Stromal cell of bone marrow (primary cell): ENCODE data around the gene VPS45.
A peak's percentile ranks its signal among the peaks of the same experiment; 100 is the strongest.
"Not testable (repeated sequence)": the region's sequence is repeated elsewhere in the genome, so short reads cannot be mapped to it uniquely, and the experiment has no call there.

Experiments used
- DNase-seq: peaks from one replicate; pipeline ENCODE4 v3.0.0-alpha.2; 2012; ENCODE audit warnings: low read depth

Gene VPS45, protein sequence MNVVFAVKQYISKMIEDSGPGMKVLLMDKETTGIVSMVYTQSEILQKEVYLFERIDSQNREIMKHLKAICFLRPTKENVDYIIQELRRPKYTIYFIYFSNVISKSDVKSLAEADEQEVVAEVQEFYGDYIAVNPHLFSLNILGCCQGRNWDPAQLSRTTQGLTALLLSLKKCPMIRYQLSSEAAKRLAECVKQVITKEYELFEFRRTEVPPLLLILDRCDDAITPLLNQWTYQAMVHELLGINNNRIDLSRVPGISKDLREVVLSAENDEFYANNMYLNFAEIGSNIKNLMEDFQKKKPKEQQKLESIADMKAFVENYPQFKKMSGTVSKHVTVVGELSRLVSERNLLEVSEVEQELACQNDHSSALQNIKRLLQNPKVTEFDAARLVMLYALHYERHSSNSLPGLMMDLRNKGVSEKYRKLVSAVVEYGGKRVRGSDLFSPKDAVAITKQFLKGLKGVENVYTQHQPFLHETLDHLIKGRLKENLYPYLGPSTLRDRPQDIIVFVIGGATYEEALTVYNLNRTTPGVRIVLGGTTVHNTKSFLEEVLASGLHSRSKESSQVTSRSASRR

DNA sequence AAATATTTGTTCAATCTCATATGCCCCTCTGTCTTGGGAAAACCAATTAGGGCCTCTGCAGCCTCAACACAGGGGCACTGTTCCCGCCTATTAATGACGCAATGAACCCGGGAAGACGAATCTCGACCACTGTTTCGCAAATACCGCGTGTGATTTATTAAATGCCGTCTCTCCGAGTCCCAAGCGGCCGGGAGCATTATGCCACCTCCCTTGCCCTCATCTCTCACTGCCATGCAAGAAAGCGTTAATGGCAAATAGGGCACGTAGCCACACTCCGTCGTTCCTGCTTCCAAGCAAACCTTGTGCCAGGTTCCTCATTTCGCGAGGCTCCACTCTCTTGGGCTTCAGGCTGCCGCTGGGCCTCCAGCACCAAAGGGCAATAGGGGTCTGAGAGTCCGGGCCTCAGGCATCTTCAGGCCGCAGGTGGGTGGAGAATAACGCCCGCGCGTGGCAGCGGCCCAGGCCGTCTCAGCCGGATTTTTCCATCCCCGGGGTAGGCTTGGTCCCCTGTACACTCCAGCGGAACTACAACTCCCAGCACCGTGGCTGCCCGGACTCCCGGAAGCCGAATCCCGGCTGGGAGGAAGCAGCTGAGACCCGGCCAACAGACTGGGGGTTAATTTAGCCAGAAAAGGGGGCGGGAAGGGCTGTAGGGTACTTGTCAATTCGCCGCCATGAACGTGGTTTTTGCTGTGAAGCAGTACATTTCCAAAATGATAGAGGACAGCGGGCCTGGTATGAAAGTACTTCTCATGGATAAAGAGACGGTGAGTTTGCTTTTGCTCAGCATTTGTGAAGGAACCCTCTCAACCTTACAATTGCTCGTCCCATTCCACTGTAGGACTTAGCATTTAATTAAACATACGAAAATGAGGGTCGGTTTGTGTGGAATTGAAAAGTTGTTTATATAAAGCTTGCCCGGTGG, at the start of gene VPS45:
TSS of gene VPS45 (plus strand) at position 593 of the 925 bp plus-strand sequence. CDS start at position 675, 82 bp downstream.
- DNase-seq, result peak; percentile 85

DNA sequence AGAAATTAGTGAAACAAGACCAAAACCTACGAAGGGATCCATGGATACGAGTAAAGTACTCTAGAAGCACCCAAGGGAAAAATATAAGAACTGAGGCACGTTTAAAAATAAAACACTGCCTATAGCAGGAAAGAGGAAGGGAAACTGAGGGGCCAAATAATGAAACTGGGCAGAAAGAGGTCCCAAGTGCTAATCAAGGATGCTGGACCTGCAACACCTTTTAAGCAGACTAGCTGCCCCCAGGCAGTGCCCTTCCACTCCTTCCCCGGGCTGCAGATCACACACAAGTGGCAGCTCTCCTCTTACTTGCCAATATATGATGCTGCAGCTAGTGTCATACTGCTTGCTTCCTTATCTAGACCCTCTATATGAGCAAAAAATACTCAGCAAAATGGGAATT, 49.4 kb upstream of the VPS45 start:
- no peak for DNase-seq

DNA sequence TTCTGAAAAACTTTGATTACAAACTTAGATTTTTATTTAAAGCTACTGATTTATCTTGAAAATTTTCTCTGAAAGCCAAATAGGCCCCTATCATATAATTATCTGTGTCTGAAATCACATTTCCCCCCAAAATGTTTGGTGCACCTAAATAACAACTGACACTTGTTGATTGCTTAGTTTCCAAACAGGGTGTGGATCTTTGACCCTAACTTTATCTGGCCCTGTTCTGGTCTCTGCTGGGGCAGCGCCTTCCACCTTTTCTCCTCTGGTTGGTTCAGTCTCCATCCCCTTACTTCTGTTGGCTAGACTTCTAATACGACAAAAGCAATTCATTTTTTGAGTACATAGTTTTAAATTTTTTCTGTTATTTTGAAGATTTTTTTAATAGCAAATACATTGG, 46.9 kb upstream of the VPS45 start:
- no peak for DNase-seq

DNA sequence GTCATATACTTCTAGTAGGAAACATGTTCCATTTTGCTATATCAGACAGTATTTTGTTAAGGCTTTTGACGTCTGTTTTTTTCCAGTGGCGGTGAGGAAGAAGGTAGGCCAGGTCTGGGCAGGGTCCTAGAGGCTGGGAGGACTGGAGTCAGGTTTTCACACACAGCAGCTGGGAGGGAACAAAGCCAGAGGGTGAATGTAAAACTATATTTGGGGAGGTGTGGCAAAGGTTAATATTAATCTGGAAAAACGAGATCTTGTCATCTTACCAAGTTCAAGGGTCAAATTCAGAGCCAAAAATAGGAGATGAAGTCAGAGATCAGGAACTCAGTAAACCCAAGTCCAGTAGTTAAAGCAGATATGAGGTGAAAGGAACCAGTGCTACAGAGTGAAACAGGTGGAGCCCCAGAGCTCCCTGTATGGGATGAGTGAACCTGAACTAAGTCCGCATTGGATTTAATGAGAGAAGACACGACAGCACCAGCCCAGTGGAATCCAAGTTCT, 46.3 kb upstream of the VPS45 start:
- DNase-seq, result no peak

DNA sequence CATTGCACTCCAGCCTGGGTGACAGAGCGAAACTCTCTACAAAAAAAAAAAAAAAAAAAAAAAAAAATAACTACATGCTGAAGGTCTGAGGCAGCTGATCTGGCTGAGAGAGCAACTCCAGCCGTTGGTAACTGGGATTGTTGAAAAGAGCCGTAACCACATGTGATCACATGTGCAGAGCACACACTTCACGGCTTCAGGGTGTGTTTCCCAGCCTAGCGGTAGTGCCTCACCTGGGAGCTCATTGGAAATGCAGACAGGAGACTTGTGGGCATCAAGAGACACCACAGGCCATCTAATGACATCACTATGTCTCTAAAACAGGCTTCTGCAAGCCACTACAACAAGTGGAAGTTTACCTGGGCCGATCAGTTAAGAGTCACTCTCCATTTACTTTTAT, 45.2 kb upstream of the VPS45 start:
- no peak for DNase-seq

DNA sequence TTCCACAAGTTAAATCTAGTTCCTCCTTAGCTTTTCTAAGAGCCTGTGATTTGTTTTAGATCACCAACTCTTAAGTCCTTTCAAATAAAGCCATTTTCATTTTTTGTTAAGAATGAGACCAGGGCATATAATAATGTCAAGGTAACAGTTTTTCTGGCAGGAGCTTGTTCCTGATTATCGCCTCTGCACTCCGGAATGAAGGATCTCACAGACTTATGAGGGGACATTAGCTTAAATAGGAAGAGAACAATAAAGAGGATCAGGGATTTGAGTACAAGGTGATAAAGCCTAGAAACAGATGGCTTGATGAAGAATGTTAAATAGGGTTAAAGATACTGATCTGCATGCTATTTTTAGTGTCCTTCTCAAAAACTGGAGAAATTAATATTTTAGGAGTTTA, 43.4 kb upstream of the VPS45 start:
- DNase-seq, result no peak

DNA sequence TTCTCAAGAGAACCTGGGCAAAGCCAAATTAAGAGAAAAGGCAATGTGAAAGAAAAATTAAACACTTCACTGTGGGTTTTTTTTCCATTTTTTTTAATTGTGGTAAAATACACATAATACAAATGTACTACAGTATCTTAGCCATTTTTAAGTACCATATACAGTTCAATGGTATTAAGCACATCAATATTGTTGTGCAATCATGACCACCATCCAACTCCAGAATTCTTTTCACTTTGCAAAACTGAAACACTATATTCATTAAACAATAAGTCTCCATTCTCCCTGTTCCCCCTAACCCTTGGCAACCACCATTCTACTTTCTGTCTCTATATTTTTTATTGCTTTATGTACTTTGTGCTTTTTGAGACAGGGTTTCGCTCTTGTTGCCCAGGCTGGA, 39.3 kb upstream of the VPS45 start:
- DNase-seq, result no peak

DNA sequence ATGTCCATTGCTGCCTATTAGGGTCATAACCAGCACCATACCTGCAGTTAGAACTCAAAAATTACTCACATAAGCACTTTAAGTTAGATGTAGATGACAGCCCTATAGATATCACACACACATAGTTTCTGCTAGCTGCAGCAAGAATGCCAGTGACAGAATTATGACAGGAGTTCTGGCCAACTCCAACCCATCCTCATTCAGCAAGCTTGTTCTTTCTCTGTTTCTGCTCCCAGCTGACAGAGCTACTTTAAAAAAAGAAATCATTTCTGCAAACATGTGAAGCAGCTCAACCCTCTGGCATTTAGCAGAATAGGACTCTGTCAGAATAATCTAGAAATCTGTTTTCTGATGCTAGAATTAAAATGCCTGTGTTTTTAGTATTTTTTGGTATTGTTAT, 33.2 kb upstream of the VPS45 start:
- DNase-seq, result no peak

DNA sequence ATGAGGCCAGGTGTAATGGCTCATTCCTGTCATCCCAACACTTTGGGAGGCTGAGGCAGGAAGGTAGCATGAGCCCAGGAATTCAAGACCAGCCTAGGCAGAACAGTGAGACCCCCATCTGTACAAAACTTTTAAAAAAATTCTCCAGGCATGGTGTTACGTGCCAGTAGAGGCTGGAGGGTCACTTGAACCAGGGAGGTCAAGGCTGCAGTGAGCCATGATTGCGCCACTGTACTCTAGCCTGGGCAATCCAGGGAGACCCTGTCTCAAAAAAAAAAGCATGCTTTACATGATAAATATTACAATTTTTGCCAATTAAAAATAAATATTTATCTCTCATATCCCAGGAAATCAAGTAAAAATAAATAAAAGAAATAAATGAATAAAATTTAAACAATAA, 17.6 kb upstream of the VPS45 start:
- DNase-seq, result no peak

DNA sequence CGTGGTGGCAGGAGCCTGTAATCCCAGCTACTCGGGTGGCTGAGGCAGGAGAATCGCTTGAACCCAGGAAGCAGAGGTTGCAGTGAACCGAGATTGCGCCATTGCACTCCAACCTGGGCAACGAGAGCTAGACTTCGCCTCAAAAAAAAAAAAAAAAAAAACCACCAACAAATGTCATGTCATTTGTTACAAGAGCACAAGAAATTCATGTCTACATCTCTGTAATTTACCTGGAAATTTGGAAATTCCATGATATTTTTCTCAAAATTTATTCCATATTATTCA, 16.5 kb upstream of the VPS45 start:
- no peak for DNase-seq

DNA sequence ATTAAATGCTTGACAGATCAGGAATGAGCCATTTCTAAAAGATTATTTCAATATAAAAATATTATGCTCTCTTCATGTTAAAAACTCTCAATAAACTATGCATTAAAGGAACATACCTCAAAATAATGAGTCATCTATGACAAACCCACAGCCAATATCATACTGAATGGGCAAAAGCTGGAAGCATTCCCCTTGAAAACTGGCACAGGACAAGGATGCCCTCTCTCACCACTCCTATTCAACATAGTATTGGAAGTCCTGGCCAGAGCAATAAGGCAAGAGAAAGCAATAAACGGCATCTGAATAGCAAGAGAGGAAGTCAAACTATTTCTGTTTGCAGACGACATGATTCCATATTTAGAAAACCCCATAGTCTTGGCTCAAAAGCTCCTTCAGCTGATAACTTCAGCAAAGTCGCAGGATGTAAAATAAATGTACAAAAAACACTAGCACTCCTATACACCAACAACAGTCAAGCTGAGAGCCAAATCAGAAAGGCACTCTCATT, 15.6 kb upstream of the VPS45 start:
- not testable (repeated sequence) for DNase-seq

DNA sequence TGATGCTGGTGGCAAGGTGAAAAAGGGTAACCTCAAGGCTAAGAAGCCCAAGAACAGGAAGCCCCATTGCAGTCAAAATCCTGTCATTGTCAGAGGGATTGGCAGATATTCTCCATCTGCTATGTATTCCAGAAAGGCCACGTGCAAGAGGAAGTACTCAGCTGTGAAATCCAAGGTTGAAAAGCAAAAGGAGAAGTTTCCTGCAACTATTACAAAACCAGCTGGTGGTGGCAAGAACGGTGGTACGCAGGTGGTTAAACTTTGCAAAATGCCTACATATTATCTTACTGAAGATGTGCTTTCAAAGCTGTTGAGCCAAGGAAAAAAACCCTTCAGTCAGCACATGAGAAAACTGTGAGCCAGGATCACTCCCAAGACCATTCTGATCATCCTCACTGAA, 13.7 kb upstream of the VPS45 start:
- DNase-seq, result no peak

DNA sequence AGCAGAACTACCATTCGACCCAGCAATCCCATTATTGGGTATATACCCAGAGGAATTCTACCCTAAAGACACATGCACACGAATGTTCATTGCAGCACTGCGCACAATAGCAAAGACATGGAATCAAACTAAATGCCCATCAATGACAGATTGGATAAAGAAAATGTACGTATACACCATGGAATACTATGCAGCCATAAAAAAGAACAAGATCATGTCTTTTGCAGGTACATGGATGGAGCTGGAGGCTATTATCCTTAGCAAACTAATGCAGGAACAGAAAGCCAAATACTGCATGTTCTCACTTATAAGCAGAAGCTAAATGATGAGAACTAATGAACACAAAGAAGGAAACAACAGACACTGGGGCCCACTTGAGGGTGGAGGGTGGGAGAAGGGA, 12.1 kb upstream of the VPS45 start:
- DNase-seq, result not testable (repeated sequence)

DNA sequence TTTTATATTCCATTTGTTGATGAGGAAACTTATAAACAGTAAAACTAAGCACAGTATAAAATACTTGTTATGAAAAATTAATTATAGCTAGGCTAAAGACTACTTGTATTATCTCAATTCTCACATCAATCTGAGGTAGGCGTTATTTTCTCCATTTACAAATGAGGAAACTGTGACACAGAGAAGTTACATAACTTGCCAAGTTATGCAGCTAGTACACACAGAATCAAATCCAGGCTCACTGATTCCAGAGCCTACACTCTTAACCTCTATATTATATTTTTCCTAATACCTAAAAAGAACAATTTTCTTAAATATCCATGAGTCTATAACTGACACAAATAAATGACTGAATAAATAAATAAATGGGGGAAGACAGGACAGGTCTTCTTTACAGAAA, 11.2 kb upstream of the VPS45 start:
- DNase-seq, result no peak

DNA sequence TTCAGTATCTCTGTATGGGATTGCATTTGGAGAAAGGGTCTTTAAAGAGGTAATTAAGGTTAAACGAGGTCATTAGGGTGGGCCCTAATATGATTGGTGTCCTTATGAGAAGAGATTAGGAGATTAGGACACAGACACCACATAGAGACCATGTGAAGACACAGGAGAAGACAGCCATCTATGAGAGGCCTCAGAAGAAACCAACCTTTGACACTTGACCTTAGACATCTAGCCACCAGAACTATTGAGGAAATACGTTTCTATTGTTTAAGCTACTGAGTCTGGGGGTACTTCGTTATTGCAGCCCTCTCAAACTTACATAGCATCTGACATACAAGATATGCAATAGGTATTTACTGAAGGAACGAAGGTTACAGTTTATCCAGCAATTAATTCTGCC, 7.3 kb upstream of the VPS45 start:
- no peak for DNase-seq

DNA sequence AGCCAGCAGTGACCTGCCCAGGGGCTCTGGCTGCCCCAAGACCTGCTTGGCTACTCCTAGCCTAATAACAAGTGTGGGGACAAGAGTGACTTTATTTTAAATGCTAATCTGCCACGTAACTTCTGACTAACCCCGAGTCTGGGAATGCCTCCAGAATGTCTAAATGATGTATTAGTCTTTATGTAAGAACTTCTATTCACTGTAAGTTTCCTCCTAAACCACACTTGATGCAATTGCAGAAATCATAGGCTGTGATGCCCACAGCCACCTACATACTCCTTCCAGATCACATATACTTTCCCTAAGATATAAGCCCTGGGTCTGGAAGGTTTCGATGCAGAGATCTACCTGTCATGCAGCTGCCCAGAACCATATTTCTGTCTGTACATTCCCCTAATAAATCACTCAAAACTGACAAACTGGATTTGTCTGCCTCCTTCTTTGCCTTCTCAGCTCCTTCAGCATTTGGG, 5.9 kb upstream of the VPS45 start:
- DNase-seq, result peak; percentile 90

DNA sequence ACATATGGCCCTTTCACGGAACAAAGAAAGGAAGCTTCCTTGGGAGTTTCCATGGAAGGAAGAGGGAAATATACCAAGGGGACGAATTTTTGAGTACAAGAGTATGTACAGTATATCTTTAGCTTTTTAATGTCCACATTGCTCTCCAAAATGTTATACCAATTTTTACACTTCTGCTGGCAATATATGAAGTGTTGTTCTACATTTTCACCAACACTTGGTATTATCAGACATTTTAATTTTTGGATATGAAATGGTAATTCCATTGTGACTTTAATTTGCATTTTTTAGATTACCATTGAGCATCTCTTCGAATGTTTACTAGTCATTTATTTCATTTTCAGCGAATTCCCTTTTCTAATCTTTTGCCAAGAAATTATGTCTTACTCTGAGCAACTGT, 5.5 kb upstream of the VPS45 start:
- no peak for DNase-seq

DNA sequence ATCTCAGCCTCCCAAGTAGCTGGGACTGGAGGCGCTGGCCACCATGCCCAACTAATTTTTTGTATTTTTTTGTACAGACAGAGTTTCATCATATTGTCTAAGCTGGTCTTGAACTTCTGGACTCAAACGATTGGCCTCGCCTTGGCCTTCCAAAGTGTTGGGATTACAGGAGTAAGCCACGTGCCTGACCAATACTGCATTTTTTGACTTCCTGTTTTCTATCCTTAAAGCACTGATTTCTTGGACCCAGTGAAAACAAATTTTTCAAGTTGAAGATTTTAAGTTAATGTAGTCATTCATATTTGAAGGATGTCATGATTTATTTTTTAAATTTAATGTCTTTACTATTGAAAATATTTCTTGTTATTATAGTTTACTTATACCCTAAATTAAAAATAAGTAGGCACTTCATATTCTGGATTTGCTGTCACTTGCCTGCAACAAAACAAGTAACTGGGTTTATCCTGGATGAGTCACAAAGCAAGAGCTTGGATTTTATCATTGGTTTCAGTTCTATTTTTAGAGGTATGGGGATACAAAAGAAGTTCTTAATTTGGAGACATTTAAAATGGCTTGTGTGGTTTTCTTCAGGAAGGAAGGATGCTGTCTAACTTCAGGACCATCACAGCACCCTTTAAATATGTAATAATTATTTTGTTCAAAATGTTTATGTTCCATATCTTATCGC, 2.2 kb upstream of the VPS45 start:
- DNase-seq, result peak; percentile 23

DNA sequence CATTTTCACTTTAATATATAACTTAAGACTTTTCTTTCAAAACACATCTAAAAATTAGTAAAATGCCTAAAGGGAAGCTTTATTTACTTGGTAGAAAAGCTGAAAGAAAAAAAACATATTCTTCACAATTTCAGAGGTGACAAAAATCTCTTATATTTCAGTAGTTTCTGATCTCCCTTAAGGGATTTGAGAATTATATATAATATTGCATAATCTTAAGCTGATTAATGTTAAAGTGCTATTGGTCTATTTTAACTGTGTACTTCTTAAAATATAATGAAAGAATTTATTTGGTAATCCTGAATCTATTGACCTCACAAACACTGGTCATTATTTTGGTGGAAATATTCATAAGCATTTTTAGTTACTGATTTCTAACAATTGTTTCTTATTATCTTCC, 1.2 kb upstream of the VPS45 start:
- DNase-seq, result no peak

DNA sequence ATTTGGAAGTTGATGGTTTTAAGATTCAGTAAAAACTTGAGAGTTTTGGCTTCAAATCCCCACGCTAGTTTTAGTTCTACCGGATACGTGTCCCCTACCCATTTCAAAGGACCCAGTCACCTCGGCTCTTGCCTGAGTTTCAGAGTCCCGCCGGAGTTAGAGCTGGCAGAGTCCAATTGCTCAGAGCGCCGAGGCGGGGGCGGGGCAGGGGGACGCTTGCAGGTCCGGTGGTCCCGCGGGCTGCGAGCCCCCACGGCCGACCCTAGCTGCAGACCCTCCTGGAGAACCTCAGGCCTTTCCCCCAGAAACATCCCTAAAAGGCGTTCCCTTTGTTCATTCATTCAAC, 765 bp upstream of the VPS45 start:
- no peak for DNase-seq

DNA sequence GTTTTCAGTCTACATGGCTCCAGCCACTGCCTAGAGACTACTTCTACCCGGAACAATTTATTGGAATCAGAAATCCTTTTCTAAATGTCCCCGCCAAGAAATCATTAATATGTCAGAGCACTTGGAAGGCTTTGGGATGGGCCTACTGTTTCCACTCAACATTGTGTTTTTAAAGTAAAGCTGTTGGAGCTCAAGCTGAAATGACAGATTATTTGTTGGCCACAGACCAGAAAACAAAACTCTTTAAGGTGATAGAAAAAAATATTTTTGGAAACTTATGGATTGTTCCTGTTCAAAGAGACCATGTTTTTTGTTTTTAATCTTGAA, 496 bp downstream of the VPS45 start:
- no peak for DNase-seq

DNA sequence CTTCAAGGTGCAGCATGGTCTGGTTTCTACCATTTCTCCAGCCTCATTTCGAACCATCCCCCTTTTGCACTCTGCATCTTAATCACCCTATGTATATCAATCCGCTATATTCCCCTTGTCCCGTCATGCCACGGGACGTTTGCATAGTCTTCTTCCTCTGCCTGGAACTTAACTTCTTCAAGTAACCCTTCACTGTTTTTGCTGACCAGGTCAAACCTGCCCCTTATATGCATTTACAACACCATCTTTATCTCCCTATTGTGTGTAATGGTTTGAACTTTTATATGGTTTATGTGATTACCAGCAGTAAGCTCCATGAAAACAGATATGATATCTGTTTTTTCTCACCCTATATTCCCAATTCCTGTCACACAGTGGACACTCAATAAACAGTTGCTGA, 2.3 kb downstream of the VPS45 start:
- no peak for DNase-seq
